Measurements from ENCODE around the gene DHRS12.

The DHRS12 gene

GRCh38 chr13:51728275-51728673 is 75.7 kb downstream of the DHRS12 start:
- H3K27ac ChIP-seq, result peak overlapping the region; percentile 55
- TF ChIP-seq CTCF (conservative IDR thresholded peaks at IDR 0.05), result no peak

- H3K27ac ChIP-seq, result peak overlapping the region; percentile 55
- TF ChIP-seq CTCF (conservative IDR thresholded peaks at IDR 0.05), result no peak
These were observed 76.2 kb downstream of the DHRS12 start for GRCh38 chr13:51727634-51728274.

GRCh38 chr13:51726446-51727193 is 77.3 kb downstream of the DHRS12 start:
- peak overlapping the region; percentile 55; the same call in 1 of the 2 replicates for H3K27ac ChIP-seq
- TF ChIP-seq CTCF (conservative IDR thresholded peaks at IDR 0.05), result no peak

GRCh38 chr13:51724721-51725120 is 79.2 kb downstream of the DHRS12 start:
- no peak for TF ChIP-seq CTCF (conservative IDR thresholded peaks at IDR 0.05)
- no peak overlapping the region for H3K27ac ChIP-seq

GRCh38 chr13:51723529-51723928 is 80.4 kb downstream of the DHRS12 start:
- no peak overlapping the region for H3K27ac ChIP-seq
- no peak for TF ChIP-seq CTCF (conservative IDR thresholded peaks at IDR 0.05)

- no peak overlapping the region for H3K27ac ChIP-seq
- no peak for TF ChIP-seq CTCF (conservative IDR thresholded peaks at IDR 0.05)
These were observed 82.5 kb downstream of the DHRS12 start for GRCh38 chr13:51721496-51721895.

- no peak for TF ChIP-seq CTCF (conservative IDR thresholded peaks at IDR 0.05)
These were observed 84.6 kb downstream of the DHRS12 start for GRCh38 chr13:51719394-51719793.

More at GRCh38 chr13:51719394-51719793, 84.6 kb downstream of the DHRS12 start:
- no peak overlapping the region for H3K27ac ChIP-seq

Measured in VCaP (cell line).